Activated CD4-positive, alpha-beta T cell treated with anti-CD3 and anti-CD28 coated beads, Interleukin-2, amount 50 U/mL, for 48 hours (primary cell): Measurements from ENCODE around the gene IQGAP2.
"Not testable (repeated sequence)": the region's sequence is repeated elsewhere in the genome, so short reads cannot be mapped to it uniquely, and the experiment has no call there.

ENCODE experiments used
- DNase-seq, 2 experiments: peaks; one replicate each; pipeline ENCODE4 v3.0.0-alpha.2; 2020

Gene IQGAP2

GRCh38 chr5:76514292-76514691 lies 111.2 kb downstream of the IQGAP2 start:
- DNase-seq, result no peak

GRCh38 chr5:76514713-76515112 lies 111.6 kb downstream of the IQGAP2 start:
- DNase-seq, result no peak

- no peak for DNase-seq
Observed at GRCh38 chr5:76517334-76517733, 114.2 kb downstream of the IQGAP2 start.

- not testable (repeated sequence) for DNase-seq
Observed at GRCh38 chr5:76518246-76518645, 115.2 kb downstream of the IQGAP2 start.

GRCh38 chr5:76521240-76521758 lies 118.2 kb downstream of the IQGAP2 start:
- no peak for DNase-seq

GRCh38 chr5:76522103-76522935 lies 119.2 kb downstream of the IQGAP2 start:
- no peak for DNase-seq

GRCh38 chr5:76524101-76524835 lies 121.2 kb downstream of the IQGAP2 start:
- no peak for DNase-seq

GRCh38 chr5:76524868-76525267 lies 121.8 kb downstream of the IQGAP2 start:
- DNase-seq, result no peak

- DNase-seq, result no peak
Observed at GRCh38 chr5:76525956-76526355, 122.9 kb downstream of the IQGAP2 start.

- DNase-seq, result no peak
Observed at GRCh38 chr5:76526950-76527583, 124.0 kb downstream of the IQGAP2 start.

GRCh38 chr5:76527685-76528161 lies 124.6 kb downstream of the IQGAP2 start:
- no peak for DNase-seq

GRCh38 chr5:76528547-76529331 lies 125.7 kb downstream of the IQGAP2 start:
- DNase-seq, result no peak

GRCh38 chr5:76529464-76530344 lies 126.6 kb downstream of the IQGAP2 start:
- no peak for DNase-seq

- DNase-seq, result no peak
Observed at GRCh38 chr5:76532052-76532451, 129.0 kb downstream of the IQGAP2 start.

- no peak for DNase-seq
Observed at GRCh38 chr5:76532973-76533372, 129.9 kb downstream of the IQGAP2 start.

GRCh38 chr5:76535577-76535976 lies 132.5 kb downstream of the IQGAP2 start:
- DNase-seq, result no peak

- DNase-seq, result no peak
Observed at GRCh38 chr5:76537073-76537543, 134.0 kb downstream of the IQGAP2 start.

GRCh38 chr5:76542241-76542640 lies 139.2 kb downstream of the IQGAP2 start:
- DNase-seq, result no peak

GRCh38 chr5:76542887-76543690 lies 140.0 kb downstream of the IQGAP2 start:
- DNase-seq, result peak; percentile 63 to 73

- peak; percentile 52 to 67 for DNase-seq
Observed at GRCh38 chr5:76544268-76544926, 141.3 kb downstream of the IQGAP2 start.
